ENCODE results near the gene DLG2. TPM values are rescaled to one million over a fixed set of nuclear protein-coding genes. Genes with fewer than 3 reads are reported as not detected.

DLG2 gene
- total RNA-seq, 2 experiments from 2014 or later = 6.9 to 8.2 TPM

- no TSS peak for BruUV-seq (replicated peaks)
- no peak for DNase-seq (ENCODE audit: low spot score)
- TF ChIP-seq, protein P1, sequence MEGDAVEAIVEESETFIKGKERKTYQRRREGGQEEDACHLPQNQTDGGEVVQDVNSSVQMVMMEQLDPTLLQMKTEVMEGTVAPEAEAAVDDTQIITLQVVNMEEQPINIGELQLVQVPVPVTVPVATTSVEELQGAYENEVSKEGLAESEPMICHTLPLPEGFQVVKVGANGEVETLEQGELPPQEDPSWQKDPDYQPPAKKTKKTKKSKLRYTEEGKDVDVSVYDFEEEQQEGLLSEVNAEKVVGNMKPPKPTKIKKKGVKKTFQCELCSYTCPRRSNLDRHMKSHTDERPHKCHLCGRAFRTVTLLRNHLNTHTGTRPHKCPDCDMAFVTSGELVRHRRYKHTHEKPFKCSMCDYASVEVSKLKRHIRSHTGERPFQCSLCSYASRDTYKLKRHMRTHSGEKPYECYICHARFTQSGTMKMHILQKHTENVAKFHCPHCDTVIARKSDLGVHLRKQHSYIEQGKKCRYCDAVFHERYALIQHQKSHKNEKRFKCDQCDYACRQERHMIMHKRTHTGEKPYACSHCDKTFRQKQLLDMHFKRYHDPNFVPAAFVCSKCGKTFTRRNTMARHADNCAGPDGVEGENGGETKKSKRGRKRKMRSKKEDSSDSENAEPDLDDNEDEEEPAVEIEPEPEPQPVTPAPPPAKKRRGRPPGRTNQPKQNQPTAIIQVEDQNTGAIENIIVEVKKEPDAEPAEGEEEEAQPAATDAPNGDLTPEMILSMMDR (conservative IDR thresholded peaks at IDR 0.05; ENCODE audit: low read length) = no peak
- TF ChIP-seq EZH2phosphoT487 (IDR thresholded peaks at IDR 0.05; ENCODE audit: borderline replicate concordance, low read depth, low read length) = no peak
- CTCF ChIA-PET (ENCODE audit: unreplicated experiment) = no interaction called here
- H3K36me3 ChIP-seq (ENCODE audit: insufficient read depth, low read length) = no peaks in the 10 kb centered on the region
- H3K4me1 ChIP-seq (ENCODE audit: insufficient read depth, low read length, poor library complexity, severe bottlenecking) = no peaks in the 10 kb centered on the region
- intact Hi-C loops (cut with micrococcal nuclease; ENCODE audit: unreplicated experiment) = no loop called here
- H3K4me3 ChIP-seq (ENCODE audit: low read depth, low read length, poor library complexity, severe bottlenecking) = no peak overlapping the region
- no peak overlapping the region for H2AFZ ChIP-seq (ENCODE audit: low read length)
- POLR2A ChIA-PET = no interaction called here
- H4K20me1 ChIP-seq (ENCODE audit: insufficient read depth, low read length) = no peaks in the 10 kb centered on the region
- H3K79me2 ChIP-seq (ENCODE audit: insufficient read depth, low read depth, low read length) = no peaks in the 10 kb centered on the region
- H3K9me2 ChIP-seq (ENCODE audit: insufficient read depth, low read length) = no peaks in the 10 kb centered on the region
- H3K4me2 ChIP-seq (ENCODE audit: low read length) = no peak overlapping the region
- H3K27ac ChIP-seq (ENCODE audit: low read depth, low read length, poor library complexity, severe bottlenecking) = no peak overlapping the region
- no peaks in the 10 kb centered on the region for H3K9me3 ChIP-seq (ENCODE audit: low read length)
These were observed 86.4 kb downstream of the DLG2 start for GRCh38 chr11:85540635-85541205.

DNA sequence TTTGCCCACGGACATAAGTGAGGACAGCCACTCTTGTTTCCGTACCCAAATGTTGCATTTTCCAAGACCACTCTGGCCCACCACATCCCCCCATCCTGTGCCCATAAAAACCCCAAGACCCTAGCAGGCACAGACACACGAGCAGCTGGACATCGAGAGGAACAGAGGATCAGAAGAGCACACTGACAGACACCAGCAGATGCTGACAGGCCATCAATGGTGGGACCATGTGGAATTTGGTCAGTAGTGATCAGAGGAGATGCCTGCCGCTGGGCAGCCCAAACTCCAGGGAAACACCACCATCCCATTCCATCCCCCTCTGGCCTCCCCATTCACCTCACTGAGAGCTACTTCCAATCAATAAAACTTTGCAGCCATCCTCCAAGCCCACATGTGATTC lies 87.0 kb downstream of the DLG2 start:
- Histone ChIP-seq H3K27ac (ENCODE audit: low read depth, low read length, poor library complexity, severe bottlenecking) (no peak overlapping the region), H3K79me2 (ENCODE audit: insufficient read depth, low read depth, low read length) (no peaks in the 10 kb centered on the region), H3K4me3 (ENCODE audit: low read depth, low read length, poor library complexity, severe bottlenecking) (no peak overlapping the region), H3K4me1 (ENCODE audit: insufficient read depth, low read length, poor library complexity, severe bottlenecking) (no peaks in the 10 kb centered on the region), H2AFZ (ENCODE audit: low read length) (no peak overlapping the region), H3K9me2 (ENCODE audit: insufficient read depth, low read length) (no peaks in the 10 kb centered on the region), H3K4me2 (ENCODE audit: low read length) (no peak overlapping the region), H3K36me3 (ENCODE audit: insufficient read depth, low read length) (no peaks in the 10 kb centered on the region), H4K20me1 (ENCODE audit: insufficient read depth, low read length) (no peaks in the 10 kb centered on the region), H3K9me3 (ENCODE audit: low read length) (no peaks in the 10 kb centered on the region)
- ChIA-PET POLR2A (no interaction called here), CTCF (ENCODE audit: unreplicated experiment) (no interaction called here)
- intact Hi-C loops (cut with micrococcal nuclease; ENCODE audit: unreplicated experiment) = no loop called here
- DNase-seq (ENCODE audit: low spot score) = no peak
- BruUV-seq (replicated peaks) = no TSS peak
- TF ChIP-seq, protein P1 (conservative IDR thresholded peaks at IDR 0.05; ENCODE audit: low read length) = no peak
- TF ChIP-seq EZH2phosphoT487 (IDR thresholded peaks at IDR 0.05; ENCODE audit: borderline replicate concordance, low read depth, low read length) = no peak

DNA sequence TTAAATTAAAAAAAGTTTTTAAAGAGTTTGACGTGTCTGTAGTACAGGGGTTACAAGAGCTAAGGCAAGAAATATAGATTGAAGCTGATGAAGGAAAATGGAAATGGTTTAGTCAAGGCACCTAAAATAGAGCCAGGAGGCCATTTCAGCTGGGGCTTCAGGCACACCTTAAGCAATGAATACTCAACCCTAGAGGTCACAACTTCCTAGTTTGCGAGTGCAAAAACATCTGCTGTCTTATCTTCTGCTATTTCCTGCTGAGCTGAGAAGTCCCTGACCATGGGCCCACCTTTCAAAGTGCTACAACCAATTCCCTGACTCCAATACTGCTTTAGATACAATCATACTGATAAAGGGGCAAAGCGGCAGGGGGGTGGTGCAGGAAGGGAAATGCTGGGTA lies 87.4 kb downstream of the DLG2 start:
- ChIA-PET POLR2A (no interaction called here), CTCF (ENCODE audit: unreplicated experiment) (no interaction called here)
- intact Hi-C loops (cut with micrococcal nuclease; ENCODE audit: unreplicated experiment) = no loop called here
- H3K4me3 ChIP-seq (ENCODE audit: low read depth, low read length, poor library complexity, severe bottlenecking) = no peak overlapping the region
- H2AFZ ChIP-seq (ENCODE audit: low read length) = no peak overlapping the region
- H4K20me1 ChIP-seq (ENCODE audit: insufficient read depth, low read length) = no peaks in the 10 kb centered on the region
- H3K36me3 ChIP-seq (ENCODE audit: insufficient read depth, low read length) = no peaks in the 10 kb centered on the region
- no peak overlapping the region for H3K27ac ChIP-seq (ENCODE audit: low read depth, low read length, poor library complexity, severe bottlenecking)
- BruUV-seq (replicated peaks) = no TSS peak
- H3K9me3 ChIP-seq (ENCODE audit: low read length) = peaks cover 3% of the 10 kb centered on the region; the same call in 1 of the 2 replicates
- DNase-seq (ENCODE audit: low spot score) = no peak
- TF ChIP-seq EZH2phosphoT487 (IDR thresholded peaks at IDR 0.05; ENCODE audit: borderline replicate concordance, low read depth, low read length) = no peak
- TF ChIP-seq, protein P1 (conservative IDR thresholded peaks at IDR 0.05; ENCODE audit: low read length) = no peak
- H3K4me2 ChIP-seq (ENCODE audit: low read length) = no peak overlapping the region
- no peaks in the 10 kb centered on the region for H3K4me1 ChIP-seq (ENCODE audit: insufficient read depth, low read length, poor library complexity, severe bottlenecking)
- H3K9me2 ChIP-seq (ENCODE audit: insufficient read depth, low read length) = no peaks in the 10 kb centered on the region
- no peaks in the 10 kb centered on the region for H3K79me2 ChIP-seq (ENCODE audit: insufficient read depth, low read depth, low read length)
